Pancreas (tissue), 10 donors: ENCODE measurements around the gene LHX6. TPM values are rescaled to one million over a fixed set of nuclear protein-coding genes. Genes with fewer than 3 reads are reported as not detected.

ENCODE experiments used
- ATAC-seq, 4 donors: fragments of 200-7000 bp; cut with Tn5 transposase; one replicate each; pipeline versions ENCODE4 v1.8.0 to v1.9.1; 2020; ENCODE audit warnings: mild to moderate bottlenecking in 4 of 4, moderate library complexity in 4 of 4
- DNase-seq, 6 donors: peaks; one replicate each; pipeline ENCODE4 v3.0.0-alpha.2; 2020
- FAIRE-seq: peaks from 2 replicates; lab custom pipeline; 2012; peaks lifted over from hg19 to GRCh38; lab: Jason Lieb, UNC
- H3K27ac ChIP-seq, 4 donors: fragments of 200-600 bp; sonication (generic); 1 replicate in 3 of 4; 2 replicates in 1 of 4; pipeline versions ENCODE4 v1.5.0 to v1.8.0; 2020
- H3K27me3 ChIP-seq, 4 donors: fragments of 200-600 bp; one replicate each; pipeline ENCODE4 v1.8.0; 2021
- H3K36me3 ChIP-seq, 3 donors: fragments of 200-600 bp; sonication (generic) in 1 of 3; one replicate each; pipeline versions ENCODE4 v1.5.0 to v1.8.0; 2020 to 2021
- H3K4me1 ChIP-seq, 3 donors: fragments of 200-600 bp; one replicate each; pipeline ENCODE4 v1.8.0; 2021
- H3K4me3 ChIP-seq, 4 donors: fragments of 200-600 bp; sonication (generic) in 2 of 4; one replicate each; pipeline versions ENCODE4 v1.5.0 to v1.8.0; 2020 to 2021
- H3K9me3 ChIP-seq, 4 donors: fragments of 200-600 bp; one replicate each; pipeline ENCODE4 v1.8.0; 2021
- whole genome bisulfite sequencing, 2 donors: extraction: QIAGEN DNeasy Blood & Tissue Kit; methylation state at CpG; one replicate each; pipeline ENCODE4 v1.1.7; 2013; 5-methylcytosine and 5-hydroxymethylcytosine counted together
- intact Hi-C, 3 donors: fragments of 100-400 bp; cut with DNase I; formaldehyde crosslinking; loops; one replicate each; pipeline versions ENCODE4 v1.11.1 to v1.14.2; 2022
- polyA plus RNA-seq, 2 donors: library from polyadenylated mRNA; stranded (reverse); fragments of 200-250 nt; gene quantifications; one replicate each; pipeline ENCODE4 v1.2.3, GENCODE V29; 2013
- total RNA-seq, 6 donors: library from RNA; stranded (reverse); fragmentation: NEBNext Ultra II Directional in 4 of 6; extraction: Animal tissue kit (Norgen Biotek cat#: 25700) in 4 of 6; gene quantifications; one replicate each; pipeline versions ENCODE4 v1.2.1 to v1.2.4, GENCODE V29; 2021 to 2023
- TF ChIP-seq, protein P1 (sequence below), 4 donors: fragments of 200-600 bp; sonication (generic) in 3 of 4; IDR thresholded peaks; one replicate each; pipeline versions ENCODE4 v1.5.0 to v1.8.0; 2021; ENCODE audit warnings: antibody characterized with exemption in 4 of 4
- donor health status: healthy with polysubstance abuse.
- donor health status: DM: no; HTN: no; CAD: no; lungs with moderate emphysema.
- donor health status: DM: no; HTN: no; CAD: no.
- donor health status: control.
- donor health status: control.
- donor health status: Bipolar disorder and iron deficiency.
- donor health status: DM: yes; HTN: yes; CAD: no.
- donor health status: DM: no; HTN: no; CAD: no.
- donor health status: DM: no; HTN: no; CAD: no.
- donor health status: DM: yes; HTN: yes; CAD: no.

The LHX6 gene
- total and polyA plus RNA-seq, 8 donors, result 0.22 to 1.7 (median 1.0) TPM

DNA sequence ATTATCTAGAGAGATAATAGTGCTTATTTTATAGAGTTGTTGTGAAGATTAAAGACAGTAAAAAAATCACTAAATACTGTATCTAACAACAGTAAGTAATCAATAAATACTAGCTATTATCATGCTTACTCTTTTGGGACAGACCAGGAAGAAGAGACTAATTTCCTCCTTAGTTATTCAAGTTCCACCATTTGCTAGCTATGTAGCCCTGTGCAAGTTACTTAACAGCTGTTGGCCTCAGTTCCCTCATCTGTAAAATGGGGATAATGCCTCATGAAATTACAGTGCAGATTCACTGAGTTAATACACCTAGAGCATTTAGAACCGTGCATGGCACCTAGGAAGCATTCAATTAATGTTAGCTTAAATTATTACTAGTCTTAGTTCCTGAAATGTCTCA lies 33.3 kb upstream of the LHX6 start:
- no peak overlapping the region for H3K4me3 ChIP-seq
- peaks cover 0 to 31% (median 22%) of the 10 kb centered on the region in 3 donors for H3K4me1 ChIP-seq
- intact Hi-C loops, result no loop called here
- TF ChIP-seq, protein P1, sequence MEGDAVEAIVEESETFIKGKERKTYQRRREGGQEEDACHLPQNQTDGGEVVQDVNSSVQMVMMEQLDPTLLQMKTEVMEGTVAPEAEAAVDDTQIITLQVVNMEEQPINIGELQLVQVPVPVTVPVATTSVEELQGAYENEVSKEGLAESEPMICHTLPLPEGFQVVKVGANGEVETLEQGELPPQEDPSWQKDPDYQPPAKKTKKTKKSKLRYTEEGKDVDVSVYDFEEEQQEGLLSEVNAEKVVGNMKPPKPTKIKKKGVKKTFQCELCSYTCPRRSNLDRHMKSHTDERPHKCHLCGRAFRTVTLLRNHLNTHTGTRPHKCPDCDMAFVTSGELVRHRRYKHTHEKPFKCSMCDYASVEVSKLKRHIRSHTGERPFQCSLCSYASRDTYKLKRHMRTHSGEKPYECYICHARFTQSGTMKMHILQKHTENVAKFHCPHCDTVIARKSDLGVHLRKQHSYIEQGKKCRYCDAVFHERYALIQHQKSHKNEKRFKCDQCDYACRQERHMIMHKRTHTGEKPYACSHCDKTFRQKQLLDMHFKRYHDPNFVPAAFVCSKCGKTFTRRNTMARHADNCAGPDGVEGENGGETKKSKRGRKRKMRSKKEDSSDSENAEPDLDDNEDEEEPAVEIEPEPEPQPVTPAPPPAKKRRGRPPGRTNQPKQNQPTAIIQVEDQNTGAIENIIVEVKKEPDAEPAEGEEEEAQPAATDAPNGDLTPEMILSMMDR (IDR thresholded peaks at IDR 0.05), result no peak
- peaks cover 0 to 7% (median 6%) of the 10 kb centered on the region in 3 donors for H3K36me3 ChIP-seq
- no peaks in the 10 kb centered on the region for H3K27me3 ChIP-seq
- H3K27ac ChIP-seq, result peak overlapping the region in 1 of 4 donors; percentile 3
- FAIRE-seq, result no peak
- no peak for DNase-seq
- no peaks in the 10 kb centered on the region for H3K9me3 ChIP-seq
- ATAC-seq, result no peak
- 84 to 91% methylated on average over 1 of the region's 1 CpG for WGBS, 2 donors

DNA sequence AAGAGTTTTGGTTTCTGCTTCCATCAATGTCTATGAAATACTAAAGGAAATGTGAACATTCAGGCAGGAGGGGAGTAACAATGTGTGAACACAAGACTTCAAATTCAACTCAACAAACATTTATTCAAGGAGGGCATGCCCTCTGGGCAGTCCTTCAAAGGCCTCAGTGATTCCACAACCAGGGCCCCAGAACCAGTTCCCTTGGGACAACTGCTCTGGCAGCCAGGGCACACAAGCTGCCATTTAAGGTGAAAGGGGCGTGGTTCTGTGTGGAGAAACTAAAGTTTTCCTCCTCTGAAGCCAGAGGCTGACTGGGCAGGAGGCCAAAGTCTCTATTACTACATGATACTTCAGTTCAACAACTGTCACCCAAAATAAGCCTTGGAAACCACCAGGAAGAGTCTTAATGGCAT lies 32.7 kb upstream of the LHX6 start:
- H3K4me1 ChIP-seq, result peaks cover 0 to 31% (median 22%) of the 10 kb centered on the region in 3 donors
- FAIRE-seq, result no peak
- DNase-seq, result peak in 5 of 6 donors; percentile 37 to 60 (median 50)
- no peaks in the 10 kb centered on the region for H3K9me3 ChIP-seq
- TF ChIP-seq, protein P1 (IDR thresholded peaks at IDR 0.05), result no peak
- intact Hi-C loops, result no loop called here
- no peak overlapping the region for H3K4me3 ChIP-seq
- peak overlapping the region in 1 of 4 donors; percentile 3 for H3K27ac ChIP-seq
- H3K27me3 ChIP-seq, result no peaks in the 10 kb centered on the region
- ATAC-seq, result peak in 2 of 4 donors; percentile 30 to 36
- H3K36me3 ChIP-seq, result peaks cover 0 to 7% (median 6%) of the 10 kb centered on the region in 3 donors
- WGBS, 2 donors, result 41 to 62% methylated on average over 1 of the region's 1 CpG

DNA sequence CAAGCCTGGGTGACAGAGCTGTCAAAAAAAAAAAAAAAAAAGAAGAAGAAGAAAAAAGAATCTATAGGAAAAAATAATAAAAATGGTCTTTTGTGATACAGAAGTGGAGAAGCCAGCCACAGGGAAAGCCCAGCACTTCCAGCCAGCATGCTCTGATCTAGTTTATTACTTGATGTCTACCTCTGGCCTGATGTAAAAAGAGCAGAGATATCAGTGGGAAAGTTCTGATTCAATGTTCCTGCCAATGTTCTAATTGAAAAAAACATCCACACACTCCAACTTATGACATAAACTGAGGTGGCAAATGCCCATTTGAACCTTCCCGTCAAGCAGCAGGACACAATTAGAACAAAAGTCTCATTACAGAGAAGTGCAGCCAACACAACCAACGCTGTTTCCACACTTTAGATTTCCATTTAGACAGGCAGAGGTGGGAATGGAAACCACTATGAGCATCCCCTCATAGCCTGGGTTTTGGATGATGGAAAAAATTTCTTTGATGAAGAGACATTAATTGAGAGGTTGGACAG lies 30.2 kb upstream of the LHX6 start:
- TF ChIP-seq, protein P1 (IDR thresholded peaks at IDR 0.05), result no peak
- ATAC-seq, result no peak
- DNase-seq, result no peak
- 86 to 92% methylated on average over 2 of the region's 2 CpGs for WGBS, 2 donors
- Histone ChIP-seq H3K27me3 (no peaks in the 10 kb centered on the region), H3K36me3 (peaks cover 0 to 7% (median 6%) of the 10 kb centered on the region in 3 donors), H3K9me3 (no peaks in the 10 kb centered on the region), H3K4me3 (no peak overlapping the region), H3K4me1 (peaks cover 0 to 21% (median 21%) of the 10 kb centered on the region in 3 donors), H3K27ac (no peak overlapping the region)
- intact Hi-C loops, result no loop called here
- no peak for FAIRE-seq

DNA sequence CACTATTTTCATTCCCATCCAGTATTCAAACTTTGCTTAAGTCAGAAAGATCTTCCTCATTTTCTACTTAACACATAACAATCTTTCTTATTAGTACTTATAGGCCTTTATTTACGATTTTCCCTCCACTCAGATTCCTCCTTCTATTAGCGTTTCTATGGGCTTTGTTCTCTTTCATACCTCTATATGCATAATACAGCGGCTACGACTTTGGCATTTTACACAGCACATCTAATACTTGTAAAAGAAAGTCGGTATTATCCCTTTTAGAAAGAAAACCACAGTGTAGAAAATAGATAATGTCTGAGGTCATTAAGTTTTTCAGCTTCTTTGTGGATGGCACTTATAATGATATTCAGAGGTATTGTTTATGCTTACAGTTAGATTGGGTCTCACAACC lies 27.4 kb upstream of the LHX6 start:
- H3K27me3 ChIP-seq, result no peaks in the 10 kb centered on the region
- TF ChIP-seq, protein P1 (IDR thresholded peaks at IDR 0.05), result no peak
- H3K36me3 ChIP-seq, result peaks cover 0 to 14% (median 12%) of the 10 kb centered on the region in 3 donors
- ATAC-seq (no peak), FAIRE-seq (no peak), DNase-seq (no peak)
- H3K27ac ChIP-seq, result no peak overlapping the region
- WGBS, 2 donors, result 89 to 93% methylated on average over 5 of the region's 5 CpGs
- H3K9me3 ChIP-seq, result no peaks in the 10 kb centered on the region
- no peak overlapping the region for H3K4me3 ChIP-seq
- intact Hi-C loops, result no loop called here
- H3K4me1 ChIP-seq, result no peaks in the 10 kb centered on the region

DNA sequence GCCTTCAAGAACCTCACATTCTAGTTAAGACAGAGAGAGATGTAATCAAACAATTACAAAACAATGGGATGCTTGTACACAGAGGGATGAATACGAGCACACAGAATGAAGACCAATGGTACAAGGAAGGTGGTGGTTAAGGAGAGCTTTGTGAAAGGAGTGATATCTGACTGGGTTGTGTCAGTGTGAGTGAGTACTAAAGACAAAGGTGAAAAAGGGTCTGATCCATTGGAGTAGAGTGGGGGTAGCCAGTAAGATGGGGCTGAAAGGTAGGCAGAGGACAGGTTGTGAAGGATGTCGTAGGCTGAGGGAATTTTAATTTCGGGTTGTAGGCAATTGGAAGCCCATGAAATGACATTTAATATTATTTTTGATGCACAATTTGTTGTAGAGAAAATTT lies 26.0 kb upstream of the LHX6 start:
- WGBS, 2 donors, result 85 to 86% methylated on average over 3 of the region's 3 CpGs
- no peak for DNase-seq
- TF ChIP-seq, protein P1 (IDR thresholded peaks at IDR 0.05), result no peak
- Histone ChIP-seq H3K27ac (no peak overlapping the region), H3K4me1 (no peaks in the 10 kb centered on the region), H3K36me3 (peaks cover 0 to 29% (median 12%) of the 10 kb centered on the region in 3 donors), H3K4me3 (no peak overlapping the region), H3K9me3 (no peaks in the 10 kb centered on the region), H3K27me3 (no peaks in the 10 kb centered on the region)
- no peak for ATAC-seq
- intact Hi-C loops, result no loop called here
- FAIRE-seq, result no peak
